K562 (cell line): ENCODE results near the gene TAC3. TPM values are rescaled to one million over a fixed set of nuclear protein-coding genes. Genes with fewer than 3 reads are reported as not detected.

ENCODE experiments used
- ERF ChIP-seq: fragments of 450-650 bp; formaldehyde crosslinking; IDR thresholded peaks from 2 replicates; pipeline ENCODE4 v1.4.0; 2020; ENCODE audit warnings: mild to moderate bottlenecking, mixed read lengths
- L3MBTL2 ChIP-seq: fragments of 450-650 bp; IDR thresholded peaks from 2 replicates; pipeline ENCODE4 v1.6.1; 2016; ENCODE audit warnings: mild to moderate bottlenecking, moderate library complexity
- SPI1 ChIP-seq: IDR thresholded peaks from 2 replicates; pipeline ENCODE4 v1.6.1; 2011; ENCODE audit warnings: low read depth, low read length, control low read depth, borderline replicate concordance
- TAF1 ChIP-seq: IDR thresholded peaks from 2 replicates; pipeline ENCODE4 v1.6.1; 2011; ENCODE audit warnings: mild to moderate bottlenecking, low read length, moderate library complexity; ENCODE audit not compliant: insufficient read depth, control insufficient read depth, severe bottlenecking; ENCODE audit errors: extremely low read depth
- polyA plus RNA-seq, 8 experiments: library from polyadenylated mRNA; depleted of rRNA in 4 of 8; stranded (reverse) in 5 of 8; unstranded in 3 of 8; fragments of >200 nt; fragmentation: Nextera tagmentation in 2 of 8; fragmentation: Illumina TruSeq in 1 of 8; extraction: Ambion mirVana in 2 of 8; extraction: Trizol in 1 of 8; gene quantifications; 2 replicates each; pipeline versions ENCODE4 v1.2.1 to v1.2.3, GENCODE V29; 2011 to 2014; ENCODE audit warnings: inconsistent platforms in 1 of 8, missing spikeins in 1 of 8
- total RNA-seq, 7 experiments: library from RNA; depleted of rRNA in 6 of 7; stranded (reverse); fragments of >200 nt in 6 of 7; fragmentation: Illumina TruSeq in 2 of 7; extraction: Trizol in 2 of 7; gene quantifications; 2 replicates each; pipeline versions ENCODE4 v1.2.1 to v1.2.3, GENCODE V29; 2011 to 2021; ENCODE audit warnings: low replicate concordance in 1 of 7
- TF ChIP-seq, protein P1 (sequence below): sonication (generic); formaldehyde crosslinking; IDR thresholded peaks from 2 replicates; pipeline ENCODE4 v1.8.0; 2022; ENCODE audit warnings: mild to moderate bottlenecking, missing genetic modification reagents
- TF ChIP-seq, protein P2 (sequence below): fragments of 450-650 bp; IDR thresholded peaks from one replicate; pipeline ENCODE4 v1.6.1; 2018; ENCODE audit warnings: mild to moderate bottlenecking, moderate library complexity; ENCODE audit not compliant: partially characterized antibody

The TAC3 gene
- total and polyA plus RNA-seq, 9 of the 15 experiments (the other 6 are each of a cell fraction or from before 2014, with no cell fraction given): 0.29 to 2.8 (median 1.4) TPM

DNA sequence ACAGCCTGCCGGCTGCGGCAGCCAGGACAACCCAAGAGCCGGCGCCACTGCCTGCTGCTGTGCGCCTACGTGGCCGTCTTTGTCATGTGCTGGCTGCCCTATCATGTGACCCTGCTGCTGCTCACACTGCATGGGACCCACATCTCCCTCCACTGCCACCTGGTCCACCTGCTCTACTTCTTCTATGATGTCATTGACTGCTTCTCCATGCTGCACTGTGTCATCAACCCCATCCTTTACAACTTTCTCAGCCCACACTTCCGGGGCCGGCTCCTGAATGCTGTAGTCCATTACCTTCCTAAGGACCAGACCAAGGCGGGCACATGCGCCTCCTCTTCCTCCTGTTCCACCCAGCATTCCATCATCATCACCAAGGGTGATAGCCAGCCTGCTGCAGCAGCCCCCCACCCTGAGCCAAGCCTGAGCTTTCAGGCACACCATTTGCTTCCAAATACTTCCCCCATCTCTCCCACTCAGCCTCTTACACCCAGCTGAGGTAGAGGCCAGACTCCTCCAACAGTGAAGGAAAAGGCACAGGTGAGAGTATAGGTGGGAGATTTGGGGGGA, 20.3 kb downstream of the TAC3 start (continued):
- TF ChIP-seq, protein P1, sequence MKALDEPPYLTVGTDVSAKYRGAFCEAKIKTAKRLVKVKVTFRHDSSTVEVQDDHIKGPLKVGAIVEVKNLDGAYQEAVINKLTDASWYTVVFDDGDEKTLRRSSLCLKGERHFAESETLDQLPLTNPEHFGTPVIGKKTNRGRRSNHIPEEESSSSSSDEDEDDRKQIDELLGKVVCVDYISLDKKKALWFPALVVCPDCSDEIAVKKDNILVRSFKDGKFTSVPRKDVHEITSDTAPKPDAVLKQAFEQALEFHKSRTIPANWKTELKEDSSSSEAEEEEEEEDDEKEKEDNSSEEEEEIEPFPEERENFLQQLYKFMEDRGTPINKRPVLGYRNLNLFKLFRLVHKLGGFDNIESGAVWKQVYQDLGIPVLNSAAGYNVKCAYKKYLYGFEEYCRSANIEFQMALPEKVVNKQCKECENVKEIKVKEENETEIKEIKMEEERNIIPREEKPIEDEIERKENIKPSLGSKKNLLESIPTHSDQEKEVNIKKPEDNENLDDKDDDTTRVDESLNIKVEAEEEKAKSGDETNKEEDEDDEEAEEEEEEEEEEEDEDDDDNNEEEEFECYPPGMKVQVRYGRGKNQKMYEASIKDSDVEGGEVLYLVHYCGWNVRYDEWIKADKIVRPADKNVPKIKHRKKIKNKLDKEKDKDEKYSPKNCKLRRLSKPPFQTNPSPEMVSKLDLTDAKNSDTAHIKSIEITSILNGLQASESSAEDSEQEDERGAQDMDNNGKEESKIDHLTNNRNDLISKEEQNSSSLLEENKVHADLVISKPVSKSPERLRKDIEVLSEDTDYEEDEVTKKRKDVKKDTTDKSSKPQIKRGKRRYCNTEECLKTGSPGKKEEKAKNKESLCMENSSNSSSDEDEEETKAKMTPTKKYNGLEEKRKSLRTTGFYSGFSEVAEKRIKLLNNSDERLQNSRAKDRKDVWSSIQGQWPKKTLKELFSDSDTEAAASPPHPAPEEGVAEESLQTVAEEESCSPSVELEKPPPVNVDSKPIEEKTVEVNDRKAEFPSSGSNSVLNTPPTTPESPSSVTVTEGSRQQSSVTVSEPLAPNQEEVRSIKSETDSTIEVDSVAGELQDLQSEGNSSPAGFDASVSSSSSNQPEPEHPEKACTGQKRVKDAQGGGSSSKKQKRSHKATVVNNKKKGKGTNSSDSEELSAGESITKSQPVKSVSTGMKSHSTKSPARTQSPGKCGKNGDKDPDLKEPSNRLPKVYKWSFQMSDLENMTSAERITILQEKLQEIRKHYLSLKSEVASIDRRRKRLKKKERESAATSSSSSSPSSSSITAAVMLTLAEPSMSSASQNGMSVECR (CRISPR knock-in tag): no peak
- no peak for TF ChIP-seq TAF1
- TF ChIP-seq L3MBTL2: no peak
- no peak for TF ChIP-seq ERF
- no peak for TF ChIP-seq SPI1
- TF ChIP-seq, protein P2, sequence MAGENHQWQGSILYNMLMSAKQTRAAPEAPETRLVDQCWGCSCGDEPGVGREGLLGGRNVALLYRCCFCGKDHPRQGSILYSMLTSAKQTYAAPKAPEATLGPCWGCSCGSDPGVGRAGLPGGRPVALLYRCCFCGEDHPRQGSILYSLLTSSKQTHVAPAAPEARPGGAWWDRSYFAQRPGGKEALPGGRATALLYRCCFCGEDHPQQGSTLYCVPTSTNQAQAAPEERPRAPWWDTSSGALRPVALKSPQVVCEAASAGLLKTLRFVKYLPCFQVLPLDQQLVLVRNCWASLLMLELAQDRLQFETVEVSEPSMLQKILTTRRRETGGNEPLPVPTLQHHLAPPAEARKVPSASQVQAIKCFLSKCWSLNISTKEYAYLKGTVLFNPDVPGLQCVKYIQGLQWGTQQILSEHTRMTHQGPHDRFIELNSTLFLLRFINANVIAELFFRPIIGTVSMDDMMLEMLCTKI: no peak
- TF ChIP-seq, all 486 proteins: peak for 2
